ENCODE data around the gene DDX4.
"Not testable (repeated sequence)": the region's sequence is repeated elsewhere in the genome, so short reads cannot be mapped to it uniquely, and the experiment has no call there.

The DDX4 gene

GRCh38 chr5:55731848-55732247 is 6.0 kb upstream of the DDX4 start:
- no peak for DNase-seq

- no peak for DNase-seq
Measured at GRCh38 chr5:55732585-55732984, 5.3 kb upstream of the DDX4 start.

GRCh38 chr5:55734658-55735057 is 3.2 kb upstream of the DDX4 start:
- no peak for DNase-seq

GRCh38 chr5:55742778-55743177 is 4.9 kb downstream of the DDX4 start:
- DNase-seq = no peak

- DNase-seq = no peak
Measured at GRCh38 chr5:55747778-55748318, 10.0 kb downstream of the DDX4 start.

GRCh38 chr5:55749387-55749786 is 11.5 kb downstream of the DDX4 start:
- no peak for DNase-seq

GRCh38 chr5:55750063-55750462 is 12.2 kb downstream of the DDX4 start:
- DNase-seq = no peak

- no peak for DNase-seq
Measured at GRCh38 chr5:55750499-55750898, 12.6 kb downstream of the DDX4 start.

- DNase-seq = no peak
Measured at GRCh38 chr5:55758231-55758630, 20.4 kb downstream of the DDX4 start.

GRCh38 chr5:55758714-55759113 is 20.9 kb downstream of the DDX4 start:
- DNase-seq = no peak

GRCh38 chr5:55761721-55762120 is 23.9 kb downstream of the DDX4 start:
- not testable (repeated sequence) for DNase-seq

GRCh38 chr5:55763746-55764420 is 26.0 kb downstream of the DDX4 start:
- DNase-seq = no peak

GRCh38 chr5:55768279-55768678 is 30.4 kb downstream of the DDX4 start:
- no peak for DNase-seq

GRCh38 chr5:55771175-55771655 is 33.4 kb downstream of the DDX4 start:
- DNase-seq = no peak

- no peak for DNase-seq
Measured at GRCh38 chr5:55773057-55773456, 35.2 kb downstream of the DDX4 start.

GRCh38 chr5:55777332-55777731 is 39.5 kb downstream of the DDX4 start:
- no peak for DNase-seq

- DNase-seq = no peak
Measured at GRCh38 chr5:55800924-55801323, 63.1 kb downstream of the DDX4 start.

- not testable (repeated sequence) for DNase-seq
Measured at GRCh38 chr5:55808814-55809213, 71.0 kb downstream of the DDX4 start.

GRCh38 chr5:55815939-55816338 is 78.1 kb downstream of the DDX4 start:
- DNase-seq = not testable (repeated sequence)

- DNase-seq = no peak
Measured at GRCh38 chr5:55816342-55816741, 78.5 kb downstream of the DDX4 start.

GRCh38 chr5:55817030-55817429 is 79.2 kb downstream of the DDX4 start:
- no peak for DNase-seq

GRCh38 chr5:55820488-55820887 is 82.6 kb downstream of the DDX4 start:
- no peak for DNase-seq

- DNase-seq = peak; percentile 17
Measured at GRCh38 chr5:55821731-55822512, 84.1 kb downstream of the DDX4 start.
